IPS DF 4.7 (cell line): ENCODE data around the gene SLC12A3.

ENCODE experiments used
- DNase-seq: peaks from one replicate; pipeline ENCODE4 v3.0.0-alpha.2; 2013; ENCODE audit warnings: low spot score; ENCODE audit errors: extremely low read depth

SLC12A3 gene

GRCh38 chr16:56889206-56889605, 24.2 kb downstream of the SLC12A3 start:
- no peak for DNase-seq

- no peak for DNase-seq
Observed at GRCh38 chr16:56891685-56892084, 26.7 kb downstream of the SLC12A3 start.

DNA sequence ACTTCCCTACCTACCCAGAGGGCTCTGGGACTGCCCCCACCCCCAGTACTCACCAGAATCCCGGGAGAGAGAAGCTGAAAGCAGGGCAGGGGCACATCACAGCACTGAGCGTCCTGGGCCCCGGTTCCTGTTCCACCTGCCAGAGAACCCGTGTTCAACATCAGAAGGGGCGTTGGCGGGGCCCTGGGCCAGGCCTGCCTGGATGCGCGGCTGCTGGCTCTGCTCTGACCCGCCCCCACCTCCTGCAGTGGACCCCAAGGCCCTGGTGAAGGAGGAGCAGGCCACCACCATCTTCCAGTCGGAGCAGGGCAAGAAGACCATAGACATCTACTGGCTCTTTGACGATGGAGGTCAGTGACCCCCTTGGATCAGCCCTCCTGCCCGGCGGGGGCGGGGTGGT, 27.7 kb downstream of the SLC12A3 start:
- DNase-seq, result no peak

GRCh38 chr16:56894331-56894917, 29.4 kb downstream of the SLC12A3 start:
- no peak for DNase-seq

DNA sequence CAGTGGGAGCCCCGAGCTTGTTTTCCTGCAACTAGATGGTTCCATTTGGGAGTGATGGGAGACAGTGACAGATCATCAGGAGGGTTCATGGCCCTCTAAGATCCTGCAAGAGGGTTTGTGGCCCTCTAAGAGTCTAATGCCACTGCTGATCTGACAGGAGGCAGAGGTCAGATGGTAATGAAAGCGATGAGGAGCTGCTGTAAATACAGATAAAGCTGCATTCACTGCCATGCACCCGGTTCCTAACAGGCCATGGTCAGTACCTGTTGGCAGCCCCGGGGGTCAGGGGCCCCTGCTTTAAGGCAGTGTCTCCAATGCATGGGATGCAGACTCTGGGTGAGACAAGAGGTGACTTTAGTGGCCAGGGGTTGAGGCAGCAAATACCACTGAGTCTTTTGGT, 30.8 kb downstream of the SLC12A3 start:
- DNase-seq, result no peak

- DNase-seq, result no peak
Observed at GRCh38 chr16:56896244-56896643, 31.2 kb downstream of the SLC12A3 start.

- no peak for DNase-seq
Observed at GRCh38 chr16:56897026-56897799, 32.2 kb downstream of the SLC12A3 start.

GRCh38 chr16:56898847-56899246, 33.8 kb downstream of the SLC12A3 start:
- no peak for DNase-seq

- no peak for DNase-seq
Observed at GRCh38 chr16:56903866-56904265, 38.9 kb downstream of the SLC12A3 start.

GRCh38 chr16:56907401-56907800, 42.4 kb downstream of the SLC12A3 start:
- DNase-seq, result no peak

DNA sequence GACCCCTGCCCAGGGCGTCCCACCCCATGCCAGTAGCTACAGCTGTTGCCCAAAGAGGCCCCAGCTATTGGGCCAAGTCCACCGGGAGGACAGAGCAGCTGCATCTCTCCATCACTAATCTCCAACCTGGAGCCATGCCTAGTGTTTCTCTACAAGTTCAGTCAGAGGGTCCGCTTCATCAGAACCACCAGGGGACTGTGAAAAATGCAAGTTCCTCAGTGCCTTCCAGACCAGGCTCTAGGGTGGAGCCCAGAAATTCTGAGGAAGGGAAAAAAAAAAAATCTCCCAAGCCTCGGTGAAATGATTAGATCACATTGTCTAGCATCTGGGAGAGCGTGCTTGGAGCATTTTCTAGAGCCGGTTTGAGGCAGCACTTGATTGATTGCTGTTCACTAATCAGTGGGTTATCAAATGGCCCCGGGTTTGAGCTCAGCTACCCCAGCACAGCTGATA, 44.5 kb downstream of the SLC12A3 start:
- no peak for DNase-seq

GRCh38 chr16:56910112-56910511, 45.1 kb downstream of the SLC12A3 start:
- no peak for DNase-seq

- no peak for DNase-seq
Observed at GRCh38 chr16:56910654-56911539, 45.9 kb downstream of the SLC12A3 start.

- no peak for DNase-seq
Observed at GRCh38 chr16:56911771-56912571, 47.0 kb downstream of the SLC12A3 start.

DNA sequence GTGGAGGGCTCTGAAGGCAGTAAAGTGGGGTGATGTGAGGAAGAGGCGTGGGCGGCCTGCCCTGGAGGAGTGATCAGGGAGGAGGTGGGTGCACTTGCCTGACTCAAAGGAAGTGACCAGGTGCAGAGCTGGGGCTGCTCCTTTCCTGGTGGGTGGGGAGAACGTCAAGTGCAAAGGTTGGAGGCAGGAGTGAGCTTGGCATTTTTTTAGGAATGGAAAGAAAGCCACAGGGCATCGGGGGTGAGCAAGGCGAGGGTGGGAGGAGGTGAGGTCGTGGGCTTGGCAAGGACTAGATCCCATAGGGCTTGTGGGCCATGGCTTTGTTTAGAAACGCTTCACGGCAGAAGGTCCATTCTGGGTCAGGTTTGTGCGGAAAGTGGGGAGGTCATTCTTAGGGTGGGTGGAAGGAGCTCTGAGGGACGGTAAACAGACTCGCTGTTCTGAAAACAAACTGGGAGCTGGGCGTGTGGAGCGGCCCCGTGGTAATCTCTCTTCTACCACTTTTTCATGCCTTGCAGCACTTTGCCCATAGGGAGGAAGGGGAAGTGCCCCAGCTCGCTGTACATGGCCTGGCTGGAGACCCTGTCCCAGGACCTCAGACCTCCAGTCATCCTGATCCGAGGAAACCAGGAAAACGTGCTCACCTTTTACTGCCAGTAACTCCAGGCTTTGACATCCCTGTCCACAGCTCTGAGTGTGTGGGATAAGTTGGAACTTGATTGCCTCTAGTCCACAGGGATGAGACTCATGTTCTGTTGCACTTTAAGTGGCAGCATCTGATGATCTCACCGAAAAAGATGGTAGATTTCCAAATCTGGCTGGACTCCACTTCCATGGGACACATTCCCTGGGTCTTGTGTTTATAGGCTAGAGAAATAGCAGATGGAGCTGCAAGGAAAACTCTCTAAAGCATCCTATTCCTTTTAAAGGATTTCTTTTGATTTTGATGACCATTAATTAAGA, 48.0 kb downstream of the SLC12A3 start:
- no peak for DNase-seq

GRCh38 chr16:56914896-56915295, 49.9 kb downstream of the SLC12A3 start:
- no peak for DNase-seq

DNA sequence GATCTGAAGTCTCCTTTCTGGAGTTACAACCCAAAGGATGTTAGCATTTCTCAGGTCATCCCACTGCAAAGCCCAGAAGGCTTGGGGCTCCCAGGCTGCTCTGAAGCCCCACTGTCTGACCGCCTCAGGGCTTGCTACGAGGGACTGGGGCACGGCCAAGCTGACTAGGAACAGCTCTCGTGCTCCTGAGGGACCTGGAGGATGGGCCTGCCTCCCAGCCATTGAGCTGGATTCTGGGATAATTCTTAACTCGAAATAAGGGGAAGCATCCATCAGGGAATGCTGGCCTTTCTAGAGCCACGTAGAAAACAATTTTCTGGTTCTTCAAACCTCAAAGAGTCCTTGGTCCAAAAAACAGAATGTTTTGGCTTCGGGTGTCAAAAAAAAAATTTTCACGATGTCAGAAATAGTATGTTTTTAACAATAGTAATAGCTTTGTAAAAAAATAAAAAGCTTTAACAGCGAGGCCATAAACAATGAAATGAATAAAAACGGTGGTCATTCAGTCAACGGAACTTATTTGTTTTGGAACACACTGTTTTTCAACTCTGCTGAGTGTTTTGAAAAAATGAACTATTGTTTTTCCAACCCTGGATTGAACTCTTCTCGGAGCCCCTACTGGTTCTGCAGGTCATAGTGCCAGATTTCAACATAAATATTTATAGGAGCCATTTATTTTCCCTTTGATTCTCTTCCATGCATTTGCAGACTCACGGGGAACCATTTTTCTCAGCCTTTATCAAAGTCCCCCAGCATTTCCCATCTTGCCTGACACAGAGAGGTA, 50.5 kb downstream of the SLC12A3 start:
- DNase-seq, result no peak

DNA sequence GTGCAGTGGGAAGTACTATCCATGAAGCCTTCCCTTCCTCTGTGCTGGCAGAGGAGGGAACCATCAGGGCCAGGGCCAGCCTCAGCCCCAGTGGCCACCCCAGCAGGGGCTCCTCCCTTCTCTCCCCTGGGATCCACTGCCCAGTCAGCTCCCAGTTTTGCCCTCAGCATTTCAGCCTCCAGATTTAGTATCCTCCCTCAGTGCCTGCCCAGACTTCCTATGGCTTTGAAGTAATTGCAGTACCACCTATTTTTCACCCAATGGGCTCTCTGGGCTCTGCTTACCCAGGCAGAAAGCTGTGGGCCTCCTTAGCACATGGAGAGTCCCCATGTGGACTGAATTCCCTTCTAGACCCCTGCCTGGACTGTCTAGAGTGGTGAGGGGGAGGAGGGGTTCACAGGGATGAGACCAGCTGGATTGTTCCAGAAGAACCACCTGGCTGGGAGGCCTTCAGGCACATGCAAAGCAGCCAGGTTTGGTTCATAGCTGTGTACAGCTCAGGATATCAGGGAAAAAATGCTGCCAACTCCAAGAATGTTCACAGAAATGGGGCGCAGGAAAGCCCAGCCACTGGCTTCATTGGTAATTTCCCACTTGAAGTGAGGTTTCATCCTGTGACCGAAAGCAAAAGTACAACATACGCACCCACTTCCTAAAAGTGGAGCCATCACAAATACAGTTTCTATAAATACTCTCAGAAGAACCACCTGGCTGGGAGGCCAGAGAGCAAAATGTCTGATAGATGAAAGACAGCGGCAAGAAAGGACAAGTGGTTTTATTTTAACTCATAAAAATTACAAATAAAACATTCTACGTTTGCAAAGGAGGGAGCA, 51.8 kb downstream of the SLC12A3 start:
- no peak for DNase-seq
